Retina (tissue), 1 donor: ENCODE data around the gene HSD11B2.

Experiments used
- DNase-seq: peaks from one replicate; pipeline ENCODE4 v3.0.0-alpha.2; 2016

The HSD11B2 gene

GRCh38 chr16:67436640-67437193, 5.8 kb downstream of the HSD11B2 start:
- DNase-seq = no peak

GRCh38 chr16:67437513-67437912, 6.6 kb downstream of the HSD11B2 start:
- DNase-seq = no peak

- no peak for DNase-seq
These were observed 7.3 kb downstream of the HSD11B2 start for GRCh38 chr16:67438098-67438791.

GRCh38 chr16:67438824-67439393, 8.0 kb downstream of the HSD11B2 start:
- no peak for DNase-seq

GRCh38 chr16:67441271-67441753, 10.4 kb downstream of the HSD11B2 start:
- no peak for DNase-seq

- no peak for DNase-seq
These were observed 11.0 kb downstream of the HSD11B2 start for GRCh38 chr16:67441907-67442306.

- no peak for DNase-seq
These were observed 11.8 kb downstream of the HSD11B2 start for GRCh38 chr16:67442581-67443255.

GRCh38 chr16:67443265-67443664, 12.3 kb downstream of the HSD11B2 start:
- DNase-seq = no peak

GRCh38 chr16:67444259-67445125, 13.6 kb downstream of the HSD11B2 start:
- peak; percentile 28 for DNase-seq

- no peak for DNase-seq
These were observed 14.2 kb downstream of the HSD11B2 start for GRCh38 chr16:67445126-67445426.

- no peak for DNase-seq
These were observed 14.6 kb downstream of the HSD11B2 start for GRCh38 chr16:67445441-67445912.

GRCh38 chr16:67445913-67446907, 15.3 kb downstream of the HSD11B2 start:
- DNase-seq = no peak

GRCh38 chr16:67446968-67447507, 16.1 kb downstream of the HSD11B2 start:
- no peak for DNase-seq

GRCh38 chr16:67447508-67448076, 16.7 kb downstream of the HSD11B2 start:
- peak; percentile 26 for DNase-seq

- no peak for DNase-seq
These were observed 17.7 kb downstream of the HSD11B2 start for GRCh38 chr16:67448580-67448979.

- DNase-seq = no peak
These were observed 18.4 kb downstream of the HSD11B2 start for GRCh38 chr16:67449336-67449735.

GRCh38 chr16:67449739-67450138, 18.8 kb downstream of the HSD11B2 start:
- DNase-seq = no peak

GRCh38 chr16:67451061-67451703, 20.3 kb downstream of the HSD11B2 start:
- DNase-seq = no peak

GRCh38 chr16:67451704-67452435, 20.9 kb downstream of the HSD11B2 start:
- DNase-seq = no peak

- no peak for DNase-seq
These were observed 23.2 kb downstream of the HSD11B2 start for GRCh38 chr16:67454104-67454503.
